CD4-positive, alpha-beta memory T cell (primary cell): Measurements from ENCODE around the gene ANKRD28. TPM values are rescaled to one million over a fixed set of nuclear protein-coding genes. Genes with fewer than 3 reads are reported as not detected.

Experiments
- CTCF ChIA-PET: fragments of 350-600 bp; sonication (Branson Sonifier 250); formaldehyde crosslinking; loops from one replicate; lab custom pipeline; 2021; ENCODE audit warnings: inconsistent platforms; ENCODE audit not compliant: partially characterized antibody; lab: Charles Lee
- POLR2A ChIA-PET: fragments of 350-600 bp; sonication (Branson Sonifier 250); formaldehyde crosslinking; loops from one replicate; lab custom pipeline; 2021; ENCODE audit not compliant: partially characterized antibody; lab: Charles Lee
- DNase-seq, 5 donors: peaks; one replicate each; pipeline versions ENCODE4 v3.0.0 to v3.0.0-alpha.2; 2020 to 2022; ENCODE audit warnings: mixed read lengths in 1 of 5
- H3K27ac ChIP-seq: one replicate; pipeline ENCODE4 v1.7.0; 2013; ENCODE audit warnings: low read depth, low read length
- H3K27me3 ChIP-seq: 2 replicates; pipeline ENCODE4 v1.7.0; 2013; ENCODE audit warnings: mild to moderate bottlenecking, low read length, moderate library complexity; ENCODE audit not compliant: insufficient read depth
- H3K36me3 ChIP-seq: 2 replicates; pipeline ENCODE4 v1.7.0; 2013; ENCODE audit warnings: mild to moderate bottlenecking, low read length, moderate library complexity; ENCODE audit not compliant: insufficient read depth
- H3K4me1 ChIP-seq: 2 replicates; pipeline ENCODE4 v1.7.0; 2013; ENCODE audit warnings: mild to moderate bottlenecking, low read length, moderate library complexity; ENCODE audit not compliant: insufficient read depth
- H3K4me3 ChIP-seq, 2 donors: one replicate each; pipeline ENCODE4 v1.7.0; 2013; ENCODE audit warnings: low read length in 2 of 2, mild to moderate bottlenecking in 1 of 2
- H3K9me3 ChIP-seq, 2 donors: one replicate each; pipeline ENCODE4 v1.7.0; 2013; ENCODE audit warnings: low read length in 2 of 2, control low read depth in 1 of 2; ENCODE audit not compliant: control insufficient read depth in 1 of 2
- H3K27ac Mint-ChIP-seq, 7 donors: one replicate each; pipeline ENCODE4 v1.8.0; 2020 to 2021; ENCODE audit warnings: mixed read lengths in 7 of 7, mild to moderate bottlenecking in 6 of 7, inconsistent platforms in 3 of 7, moderate library complexity in 3 of 7
- H3K27me3 Mint-ChIP-seq, 2 donors: one replicate each; pipeline ENCODE4 v1.8.0; 2020 to 2021; ENCODE audit warnings: mixed read lengths in 2 of 2
- H3K36me3 Mint-ChIP-seq, 2 donors: one replicate each; pipeline ENCODE4 v1.8.0; 2020 to 2021; ENCODE audit warnings: mixed read lengths in 2 of 2, inconsistent platforms in 1 of 2, mild to moderate bottlenecking in 1 of 2
- H3K4me1 Mint-ChIP-seq, 4 donors: one replicate each; pipeline ENCODE4 v1.8.0; 2020 to 2021; ENCODE audit warnings: mixed read lengths in 4 of 4, mild to moderate bottlenecking in 1 of 4
- H3K4me3 Mint-ChIP-seq, 8 donors: one replicate each; pipeline ENCODE4 v1.8.0; 2020 to 2021; ENCODE audit warnings: mixed read lengths in 8 of 8, mild to moderate bottlenecking in 7 of 8, moderate library complexity in 6 of 8, inconsistent platforms in 3 of 8
- H3K9me3 Mint-ChIP-seq, 8 donors: one replicate each; pipeline ENCODE4 v1.8.0; 2020 to 2021; ENCODE audit warnings: mixed read lengths in 8 of 8, mild to moderate bottlenecking in 5 of 8, inconsistent platforms in 3 of 8, moderate library complexity in 1 of 8
- intact Hi-C: fragments of 100-400 bp; cut with micrococcal nuclease; formaldehyde crosslinking; loops from one replicate; pipeline ENCODE4 v1.15.1; 2023
- polyA plus RNA-seq, 2 donors: library from polyadenylated mRNA; unstranded; fragments of 300-500 nt; fragmentation: Illumina TruSeq; gene quantifications; one replicate each; pipeline ENCODE4 v1.2.3, GENCODE V29; 2021
- total RNA-seq, 2 experiments: library from RNA; stranded (reverse); gene quantifications; one replicate each; pipeline ENCODE4 v1.2.3, GENCODE V29; 2021

The ANKRD28 gene
- total and polyA plus RNA-seq, 4 experiments from 2014 or later: 8.5 to 42.0 (median 27.2) TPM

DNA sequence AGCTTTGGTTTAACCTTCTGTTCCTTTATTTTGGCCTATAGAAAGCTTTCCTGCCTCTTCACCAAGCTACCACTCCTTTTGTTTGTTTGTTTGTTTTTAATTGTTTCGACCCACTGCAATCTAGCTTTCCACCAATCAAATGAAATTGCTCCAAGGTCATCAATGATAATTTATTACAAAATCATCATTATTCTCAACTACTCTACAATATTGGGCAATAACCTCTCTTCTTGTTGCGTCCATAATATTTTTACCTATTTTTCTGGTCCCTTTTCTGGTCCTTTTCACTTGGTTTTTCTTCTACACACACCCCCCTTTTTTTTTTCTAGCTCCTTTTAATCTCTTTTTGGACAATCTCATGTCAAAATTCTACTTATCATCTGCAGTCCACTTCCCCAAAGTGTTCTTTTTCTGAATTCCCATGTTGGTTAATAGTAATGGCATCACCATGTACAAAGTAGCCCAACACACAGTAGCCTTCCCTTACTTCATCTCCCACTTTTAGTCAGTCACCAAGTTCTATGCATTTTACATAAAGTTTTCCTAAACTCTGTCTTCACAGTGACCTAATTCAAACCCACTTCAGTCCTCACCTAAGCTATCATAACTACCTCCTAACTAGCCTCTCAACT, 11.0 kb upstream of the ANKRD28 start:
- intact Hi-C loops: no loop called here
- Histone ChIP-seq H3K4me1 (peaks cover 23% of the 10 kb centered on the region), H3K4me3 (no peak overlapping the region), H3K27me3 (no peaks in the 10 kb centered on the region), H3K27ac (no peak overlapping the region), H3K36me3 (no peaks in the 10 kb centered on the region), H3K9me3 (no peaks in the 10 kb centered on the region)
- no peak overlapping the region for H3K4me3 Mint-ChIP-seq
- ChIA-PET CTCF (interaction anchor here (2.3 to 9.4 kb wide), 2 partner anchors 9 to 179 kb away, joined by 13 to 90 read pairs; partner anchors contain the start of gene ANKRD28), POLR2A (interaction anchor here (1.0 kb wide), 1 partner anchor 177 kb away, joined by 3 read pairs; no protein-coding TSS in a partner anchor)
- H3K27me3 Mint-ChIP-seq: no peaks in the 10 kb centered on the region
- no peak for DNase-seq
- peaks cover 0 to 1% (median 0%) of the 10 kb centered on the region in 8 donors for H3K9me3 Mint-ChIP-seq
- H3K4me1 Mint-ChIP-seq: peaks cover 33 to 47% (median 37%) of the 10 kb centered on the region in 4 donors
- H3K27ac Mint-ChIP-seq: peak overlapping the region in 2 of 7 donors; percentile 8 to 64
- H3K36me3 Mint-ChIP-seq: no peaks in the 10 kb centered on the region

DNA sequence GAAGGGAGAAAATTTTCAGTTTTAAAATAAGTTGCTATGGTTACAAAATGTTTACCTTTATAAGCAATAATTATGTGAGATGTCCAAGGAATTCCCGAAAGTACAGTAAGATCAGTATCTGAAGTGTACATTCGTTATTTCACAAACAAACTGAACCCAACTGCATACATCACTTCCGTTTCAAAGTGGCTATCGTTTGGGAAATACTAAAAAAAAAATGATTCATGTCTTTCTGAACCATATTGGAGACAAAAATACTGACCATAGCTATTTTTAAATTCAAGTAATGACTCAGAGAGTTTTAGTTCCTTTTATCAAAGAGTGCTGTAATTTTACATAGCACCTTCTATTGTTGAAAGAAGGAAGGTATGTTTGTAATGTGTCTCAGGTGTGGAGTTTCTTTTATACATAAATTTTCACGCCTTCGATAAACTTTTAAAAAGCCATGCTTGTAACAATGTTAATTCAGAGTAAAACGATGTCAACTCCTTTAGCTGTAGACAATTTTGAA, 8.0 kb upstream of the ANKRD28 start:
- peaks cover 46% of the 10 kb centered on the region for H3K4me1 ChIP-seq
- Mint-ChIP-seq H3K27ac (peak overlapping the region in 6 of 7 donors; percentile 3 to 85 (median 25)), H3K4me1 (peaks cover 50 to 66% (median 59%) of the 10 kb centered on the region in 4 donors), H3K27me3 (no peaks in the 10 kb centered on the region), H3K9me3 (peaks cover 0 to 1% (median 0%) of the 10 kb centered on the region in 8 donors), H3K4me3 (peak overlapping the region in 4 of 8 donors; percentile 14 to 29 (median 20)), H3K36me3 (no peaks in the 10 kb centered on the region)
- POLR2A ChIA-PET: interaction anchor here (1.1 to 1.2 kb wide), 3 partner anchors 9 to 12 kb away, joined by 4 to 8 read pairs (median 4); partner anchors contain the start of gene ANKRD28
- intact Hi-C loops: no loop called here
- CTCF ChIA-PET: interaction anchor here (0.9 to 9.4 kb wide), 3 partner anchors 6 to 175 kb away, joined by 3 to 90 read pairs (median 5); partner anchors contain the start of gene ANKRD28
- DNase-seq: no peak
- H3K36me3 ChIP-seq: no peaks in the 10 kb centered on the region
- H3K9me3 ChIP-seq: no peaks in the 10 kb centered on the region
- H3K27ac ChIP-seq: no peak overlapping the region
- no peaks in the 10 kb centered on the region for H3K27me3 ChIP-seq
- no peak overlapping the region for H3K4me3 ChIP-seq

DNA sequence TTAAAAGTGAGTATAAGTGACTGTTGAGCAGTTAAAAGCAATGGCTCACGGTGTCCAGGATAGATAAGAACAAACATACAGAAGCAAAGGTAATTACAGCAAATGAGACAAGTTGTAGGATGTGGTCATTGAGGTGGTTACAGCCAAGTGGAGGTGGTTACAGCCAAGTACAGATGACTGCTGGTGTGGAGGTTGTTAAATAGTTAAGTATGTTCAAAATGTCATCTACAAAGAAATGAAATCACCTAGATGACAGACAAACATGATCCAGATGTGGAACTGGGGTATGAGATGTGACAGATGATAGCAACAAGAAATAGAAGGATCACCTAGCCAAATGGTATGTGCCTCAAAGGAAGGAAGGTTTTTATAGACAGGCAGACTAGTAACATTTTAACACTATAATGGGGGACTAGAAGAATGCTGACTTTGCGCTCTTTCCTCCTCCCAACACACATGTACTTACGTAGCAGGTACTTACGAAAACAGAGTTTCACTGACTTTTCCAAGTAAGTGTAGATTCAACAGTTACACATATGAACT, 6.8 kb upstream of the ANKRD28 start:
- H3K4me1 ChIP-seq: peaks cover 55% of the 10 kb centered on the region
- no peak for DNase-seq
- ChIA-PET CTCF (no interaction called here), POLR2A (interaction anchor here (1.1 to 1.2 kb wide), 2 partner anchors 8 to 10 kb away, joined by 4 read pairs; no protein-coding TSS in a partner anchor)
- Mint-ChIP-seq H3K27ac (peak overlapping the region; percentile 3 to 85 (median 29)), H3K36me3 (no peaks in the 10 kb centered on the region), H3K4me1 (peaks cover 54 to 75% (median 63%) of the 10 kb centered on the region in 4 donors), H3K27me3 (no peaks in the 10 kb centered on the region), H3K4me3 (peak overlapping the region in 5 of 8 donors; percentile 10 to 64 (median 20)), H3K9me3 (peaks cover 0 to 1% (median 0%) of the 10 kb centered on the region in 8 donors)
- intact Hi-C loops: no loop called here
- H3K9me3 ChIP-seq: no peaks in the 10 kb centered on the region
- H3K4me3 ChIP-seq: no peak overlapping the region
- H3K27me3 ChIP-seq: no peaks in the 10 kb centered on the region
- no peak overlapping the region for H3K27ac ChIP-seq
- H3K36me3 ChIP-seq: no peaks in the 10 kb centered on the region

DNA sequence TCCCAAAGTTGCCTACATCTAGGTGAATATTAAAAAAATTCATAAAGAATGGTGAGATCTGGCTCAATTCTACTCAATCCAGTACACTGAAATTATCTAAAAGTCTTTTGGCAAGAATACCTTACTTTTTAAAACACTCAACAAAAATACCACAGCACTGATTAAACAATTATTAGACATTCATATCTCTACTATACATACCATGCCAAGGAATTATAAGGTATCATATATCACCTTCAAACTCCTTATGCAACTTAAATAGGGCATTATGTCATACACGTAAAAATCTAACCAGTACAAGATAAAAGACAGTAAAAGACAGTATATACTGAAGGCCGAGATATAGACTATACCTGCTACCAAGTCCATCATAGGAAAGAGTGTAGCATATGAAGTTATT, 6.1 kb upstream of the ANKRD28 start:
- H3K27ac Mint-ChIP-seq: peak overlapping the region in 1 of 7 donors; percentile 2
- Histone ChIP-seq H3K4me1 (peaks cover 62% of the 10 kb centered on the region), H3K4me3 (no peak overlapping the region), H3K36me3 (no peaks in the 10 kb centered on the region), H3K27ac (no peak overlapping the region), H3K9me3 (no peaks in the 10 kb centered on the region), H3K27me3 (no peaks in the 10 kb centered on the region)
- no peaks in the 10 kb centered on the region for H3K36me3 Mint-ChIP-seq
- ChIA-PET POLR2A (no interaction called here), CTCF (no interaction called here)
- intact Hi-C loops: no loop called here
- no peak overlapping the region for H3K4me3 Mint-ChIP-seq
- no peak for DNase-seq
- H3K9me3 Mint-ChIP-seq: peaks cover 0 to 1% (median 0%) of the 10 kb centered on the region in 8 donors
- H3K4me1 Mint-ChIP-seq: peaks cover 52 to 78% (median 64%) of the 10 kb centered on the region in 4 donors
- no peaks in the 10 kb centered on the region for H3K27me3 Mint-ChIP-seq

GRCh38 chr3:15801298-15801697, 3.5 kb upstream of the ANKRD28 start:
- ChIA-PET CTCF (interaction anchor here (0.7 to 7.0 kb wide), 7 partner anchors 8 to 174 kb away, joined by 3 to 90 read pairs (median 4); no protein-coding TSS in a partner anchor), POLR2A (interaction anchor here (0.5 to 1.2 kb wide), 7 partner anchors 9 to 199 kb away, joined by 3 to 4 read pairs (median 3); partner anchors contain the start of gene BTD)
- peaks cover 0 to 4% of the 10 kb centered on the region in 2 donors for H3K36me3 Mint-ChIP-seq
- no peaks in the 10 kb centered on the region for H3K27me3 Mint-ChIP-seq
- peaks cover 57 to 95% (median 75%) of the 10 kb centered on the region in 4 donors for H3K4me1 Mint-ChIP-seq
- Histone ChIP-seq H3K4me3 (no peak overlapping the region), H3K27ac (no peak overlapping the region), H3K4me1 (peaks cover 84% of the 10 kb centered on the region), H3K9me3 (no peaks in the 10 kb centered on the region), H3K27me3 (no peaks in the 10 kb centered on the region), H3K36me3 (no peaks in the 10 kb centered on the region)
- no peak for DNase-seq
- intact Hi-C loops: no loop called here
- peak overlapping the region in 7 of 8 donors; percentile 5 to 80 (median 47) for H3K4me3 Mint-ChIP-seq
- peak overlapping the region; percentile 36 to 89 (median 69) for H3K27ac Mint-ChIP-seq
- H3K9me3 Mint-ChIP-seq: peaks cover 0 to 1% (median 0%) of the 10 kb centered on the region in 8 donors

- intact Hi-C loops: no loop called here
- Mint-ChIP-seq H3K27ac (peak overlapping the region; percentile 36 to 88 (median 69)), H3K36me3 (peaks cover 0 to 4% of the 10 kb centered on the region in 2 donors), H3K9me3 (peaks cover 0 to 1% (median 0%) of the 10 kb centered on the region in 8 donors), H3K4me1 (peaks cover 54 to 95% (median 73%) of the 10 kb centered on the region in 4 donors), H3K27me3 (no peaks in the 10 kb centered on the region), H3K4me3 (peak overlapping the region in 6 of 8 donors; percentile 19 to 80 (median 57))
- no peak for DNase-seq
- H3K27me3 ChIP-seq: no peaks in the 10 kb centered on the region
- ChIA-PET POLR2A (interaction anchor here (0.5 to 1.2 kb wide), 6 partner anchors 11 to 199 kb away, joined by 3 to 4 read pairs (median 3); partner anchors contain the start of gene BTD), CTCF (interaction anchor here (0.7 to 7.0 kb wide), 5 partner anchors 9 to 174 kb away, joined by 3 to 90 read pairs (median 4); no protein-coding TSS in a partner anchor)
- peaks cover 84% of the 10 kb centered on the region for H3K4me1 ChIP-seq
- no peak overlapping the region for H3K4me3 ChIP-seq
- peak overlapping the region; percentile 3 for H3K27ac ChIP-seq
- no peaks in the 10 kb centered on the region for H3K36me3 ChIP-seq
- H3K9me3 ChIP-seq: no peaks in the 10 kb centered on the region
These were observed 3.0 kb upstream of the ANKRD28 start for GRCh38 chr3:15800780-15801179.
